GM20000 (cell line): ENCODE results near the gene ZNF488.

ENCODE experiments used
- DNase-seq: peaks from one replicate; pipeline ENCODE4 v3.0.0; 2012; ENCODE audit warnings: low spot score
- TF ChIP-seq, protein P1 (sequence below): IDR thresholded peaks from 2 replicates; pipeline ENCODE4 v1.5.1; 2012; ENCODE audit warnings: mild to moderate bottlenecking, control low read depth; ENCODE audit errors: extremely low read depth, missing control alignments

ZNF488 gene

GRCh38 chr10:47408606-47409005 lies 24.5 kb upstream of the ZNF488 start:
- TF ChIP-seq, protein P1, sequence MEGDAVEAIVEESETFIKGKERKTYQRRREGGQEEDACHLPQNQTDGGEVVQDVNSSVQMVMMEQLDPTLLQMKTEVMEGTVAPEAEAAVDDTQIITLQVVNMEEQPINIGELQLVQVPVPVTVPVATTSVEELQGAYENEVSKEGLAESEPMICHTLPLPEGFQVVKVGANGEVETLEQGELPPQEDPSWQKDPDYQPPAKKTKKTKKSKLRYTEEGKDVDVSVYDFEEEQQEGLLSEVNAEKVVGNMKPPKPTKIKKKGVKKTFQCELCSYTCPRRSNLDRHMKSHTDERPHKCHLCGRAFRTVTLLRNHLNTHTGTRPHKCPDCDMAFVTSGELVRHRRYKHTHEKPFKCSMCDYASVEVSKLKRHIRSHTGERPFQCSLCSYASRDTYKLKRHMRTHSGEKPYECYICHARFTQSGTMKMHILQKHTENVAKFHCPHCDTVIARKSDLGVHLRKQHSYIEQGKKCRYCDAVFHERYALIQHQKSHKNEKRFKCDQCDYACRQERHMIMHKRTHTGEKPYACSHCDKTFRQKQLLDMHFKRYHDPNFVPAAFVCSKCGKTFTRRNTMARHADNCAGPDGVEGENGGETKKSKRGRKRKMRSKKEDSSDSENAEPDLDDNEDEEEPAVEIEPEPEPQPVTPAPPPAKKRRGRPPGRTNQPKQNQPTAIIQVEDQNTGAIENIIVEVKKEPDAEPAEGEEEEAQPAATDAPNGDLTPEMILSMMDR, result no peak
- DNase-seq, result no peak

GRCh38 chr10:47406870-47407691 lies 23.0 kb upstream of the ZNF488 start:
- TF ChIP-seq, protein P1, result no peak
- no peak for DNase-seq

DNA sequence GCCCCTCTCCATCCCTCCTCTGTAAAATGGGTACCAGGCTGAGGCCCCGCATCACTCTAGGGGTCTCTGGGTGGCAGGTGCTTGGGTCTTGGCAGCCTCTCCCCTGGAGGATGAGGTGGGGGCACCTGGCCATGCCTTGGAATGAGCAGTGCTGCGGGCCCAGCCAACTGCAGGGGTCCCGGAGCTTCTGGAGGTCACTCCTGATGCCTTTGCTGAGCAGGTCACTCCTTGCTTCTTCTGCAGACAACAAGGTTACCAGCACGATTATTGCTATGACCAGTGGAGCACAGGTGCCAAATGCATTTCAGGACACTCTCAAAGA lies 22.4 kb upstream of the ZNF488 start:
- DNase-seq, result no peak
- TF ChIP-seq, protein P1, result no peak

GRCh38 chr10:47405857-47406547 lies 21.9 kb upstream of the ZNF488 start:
- no peak for DNase-seq
- TF ChIP-seq, protein P1, result no peak

- DNase-seq, result no peak
- TF ChIP-seq, protein P1, result no peak
Measured at GRCh38 chr10:47404937-47405336, 20.8 kb upstream of the ZNF488 start.

GRCh38 chr10:47404446-47404845 lies 20.4 kb upstream of the ZNF488 start:
- TF ChIP-seq, protein P1, result no peak
- DNase-seq, result no peak
